ENCODE measurements around the gene SPACA1.

GRCh38 chr6:88004707-88005106 lies 42.9 kb upstream of the SPACA1 start:
- TF ChIP-seq CTCF (IDR thresholded peaks at IDR 0.05 in 4 of 5, conservative IDR thresholded peaks at IDR 0.05 in 1 of 5) (no peak), POLR2A (IDR thresholded peaks at IDR 0.05) (no peak)

Measured in gastrocnemius medialis (tissue), 4 donors.